BE2C (cell line): ENCODE measurements around the gene CNEP1R1.

Experiments
- DNase-seq: peaks from one replicate; pipeline ENCODE4 v3.0.0-alpha.2; 2020
- H3K27me3 ChIP-seq: fragments of 250-450 bp; sonication (Bioruptor Pico); 2 replicates; pipeline ENCODE4 v1.5.1; 2020; ENCODE audit warnings: mild to moderate bottlenecking
- H3K36me3 ChIP-seq: fragments of 250-450 bp; sonication (Bioruptor Pico); 2 replicates; pipeline ENCODE4 v1.5.1; 2020; ENCODE audit warnings: mild to moderate bottlenecking
- H3K4me1 ChIP-seq: fragments of 250-450 bp; sonication (Bioruptor Pico); 2 replicates; pipeline ENCODE4 v1.5.1; 2020
- H3K4me3 ChIP-seq: 2 replicates; pipeline ENCODE4 v1.5.1; 2011; ENCODE audit warnings: low read depth, low read length
- H3K9me3 ChIP-seq: fragments of 250-450 bp; sonication (Bioruptor Pico); 2 replicates; pipeline ENCODE4 v1.5.1; 2020
- TF ChIP-seq, protein P1 (sequence below): IDR thresholded peaks from 2 replicates; pipeline ENCODE4 v1.5.1; 2012; ENCODE audit warnings: mild to moderate bottlenecking, low read depth, low read length

Gene CNEP1R1

GRCh38 chr16:50079397-50080140, 54.5 kb downstream of the CNEP1R1 start:
- TF ChIP-seq, protein P1, sequence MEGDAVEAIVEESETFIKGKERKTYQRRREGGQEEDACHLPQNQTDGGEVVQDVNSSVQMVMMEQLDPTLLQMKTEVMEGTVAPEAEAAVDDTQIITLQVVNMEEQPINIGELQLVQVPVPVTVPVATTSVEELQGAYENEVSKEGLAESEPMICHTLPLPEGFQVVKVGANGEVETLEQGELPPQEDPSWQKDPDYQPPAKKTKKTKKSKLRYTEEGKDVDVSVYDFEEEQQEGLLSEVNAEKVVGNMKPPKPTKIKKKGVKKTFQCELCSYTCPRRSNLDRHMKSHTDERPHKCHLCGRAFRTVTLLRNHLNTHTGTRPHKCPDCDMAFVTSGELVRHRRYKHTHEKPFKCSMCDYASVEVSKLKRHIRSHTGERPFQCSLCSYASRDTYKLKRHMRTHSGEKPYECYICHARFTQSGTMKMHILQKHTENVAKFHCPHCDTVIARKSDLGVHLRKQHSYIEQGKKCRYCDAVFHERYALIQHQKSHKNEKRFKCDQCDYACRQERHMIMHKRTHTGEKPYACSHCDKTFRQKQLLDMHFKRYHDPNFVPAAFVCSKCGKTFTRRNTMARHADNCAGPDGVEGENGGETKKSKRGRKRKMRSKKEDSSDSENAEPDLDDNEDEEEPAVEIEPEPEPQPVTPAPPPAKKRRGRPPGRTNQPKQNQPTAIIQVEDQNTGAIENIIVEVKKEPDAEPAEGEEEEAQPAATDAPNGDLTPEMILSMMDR: no peak
- Histone ChIP-seq H3K36me3 (peaks cover 64% of the 10 kb centered on the region), H3K9me3 (no peaks in the 10 kb centered on the region), H3K4me3 (no peak overlapping the region), H3K4me1 (no peaks in the 10 kb centered on the region), H3K27me3 (no peaks in the 10 kb centered on the region)
- DNase-seq: no peak

GRCh38 chr16:50081428-50082018, 56.5 kb downstream of the CNEP1R1 start:
- Histone ChIP-seq H3K4me1 (no peaks in the 10 kb centered on the region), H3K36me3 (peaks cover 74% of the 10 kb centered on the region), H3K9me3 (no peaks in the 10 kb centered on the region), H3K4me3 (no peak overlapping the region), H3K27me3 (no peaks in the 10 kb centered on the region)
- DNase-seq: no peak
- TF ChIP-seq, protein P1: no peak

- H3K36me3 ChIP-seq: peaks cover 78% of the 10 kb centered on the region
- no peak for DNase-seq
- no peaks in the 10 kb centered on the region for H3K9me3 ChIP-seq
- TF ChIP-seq, protein P1: no peak
- H3K4me3 ChIP-seq: no peak overlapping the region
- H3K27me3 ChIP-seq: no peaks in the 10 kb centered on the region
- no peaks in the 10 kb centered on the region for H3K4me1 ChIP-seq
These were observed 59.0 kb downstream of the CNEP1R1 start for GRCh38 chr16:50083996-50084395.

DNA sequence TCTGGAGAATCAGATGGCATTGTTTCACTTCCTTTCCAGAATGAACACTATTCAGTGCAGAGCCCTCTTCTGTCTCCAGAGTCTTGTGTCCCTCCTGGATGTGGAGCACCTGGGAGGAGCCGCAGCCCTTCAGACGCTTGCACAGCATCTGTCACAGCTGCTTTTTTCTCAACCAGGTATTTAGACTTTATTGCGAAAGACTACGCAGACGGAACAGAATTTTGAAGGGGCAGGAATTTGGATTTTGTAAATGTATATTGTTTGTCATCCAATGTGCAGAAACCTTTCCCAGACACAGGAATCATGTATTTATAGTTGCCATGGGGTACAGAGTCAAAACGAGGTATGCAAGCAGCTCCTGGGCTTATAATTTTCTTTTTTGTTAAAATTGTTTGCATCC, 61.2 kb downstream of the CNEP1R1 start:
- Histone ChIP-seq H3K9me3 (no peaks in the 10 kb centered on the region), H3K4me1 (no peaks in the 10 kb centered on the region), H3K27me3 (no peaks in the 10 kb centered on the region), H3K4me3 (no peak overlapping the region), H3K36me3 (peaks cover 60% of the 10 kb centered on the region)
- TF ChIP-seq, protein P1: no peak
- no peak for DNase-seq
